CD8-positive, alpha-beta memory T cell (primary cell): Measurements from ENCODE around the gene KIF18B. TPM values are rescaled to one million over a fixed set of nuclear protein-coding genes. Genes with fewer than 3 reads are reported as not detected.
A peak's percentile ranks its signal among the peaks of the same experiment; 100 is the strongest.

Source experiments
- CTCF ChIA-PET: fragments of 350-600 bp; sonication (Branson Sonifier 250); formaldehyde crosslinking; loops from one replicate; lab custom pipeline; 2021; ENCODE audit warnings: antibody characterized with exemption; lab: Charles Lee
- POLR2A ChIA-PET: fragments of 350-600 bp; sonication (Branson Sonifier 250); formaldehyde crosslinking; loops from one replicate; lab custom pipeline; 2021; ENCODE audit warnings: antibody characterized with exemption; lab: Charles Lee
- DNase-seq, 5 donors: peaks; one replicate each; pipeline versions ENCODE4 v3.0.0 to v3.0.0-alpha.2; 2020 to 2022; ENCODE audit warnings: mixed read lengths in 1 of 5
- H3K27ac ChIP-seq: one replicate; pipeline ENCODE4 v1.7.0; 2013; ENCODE audit warnings: low read depth, mild to moderate bottlenecking, low read length, moderate library complexity
- H3K27me3 ChIP-seq: 2 replicates; pipeline ENCODE4 v1.7.0; 2013; ENCODE audit warnings: low read length, mild to moderate bottlenecking; ENCODE audit not compliant: insufficient read depth, poor library complexity, severe bottlenecking
- H3K36me3 ChIP-seq: 2 replicates; pipeline ENCODE4 v1.7.0; 2013; ENCODE audit warnings: mild to moderate bottlenecking, low read length, moderate library complexity; ENCODE audit not compliant: insufficient read depth
- H3K4me1 ChIP-seq: 2 replicates; pipeline ENCODE4 v1.7.0; 2013; ENCODE audit warnings: mild to moderate bottlenecking, low read length, moderate library complexity; ENCODE audit not compliant: insufficient read depth
- H3K4me3 ChIP-seq: 2 replicates; pipeline ENCODE4 v1.7.0; 2013; ENCODE audit warnings: mild to moderate bottlenecking, low read length
- H3K9me3 ChIP-seq: 2 replicates; pipeline ENCODE4 v1.7.0; 2013; ENCODE audit warnings: mild to moderate bottlenecking, low read length
- H3K27ac Mint-ChIP-seq, 8 donors: one replicate each; pipeline ENCODE4 v1.8.0; 2020 to 2021; ENCODE audit warnings: mixed read lengths in 8 of 8, mild to moderate bottlenecking in 6 of 8, inconsistent platforms in 3 of 8, moderate library complexity in 3 of 8
- H3K27me3 Mint-ChIP-seq, 2 donors: one replicate each; pipeline ENCODE4 v1.8.0; 2020 to 2021; ENCODE audit warnings: mixed read lengths in 2 of 2, mild to moderate bottlenecking in 1 of 2, moderate library complexity in 1 of 2
- H3K36me3 Mint-ChIP-seq, 3 donors: one replicate each; pipeline ENCODE4 v1.8.0; 2020 to 2021; ENCODE audit warnings: mixed read lengths in 3 of 3, inconsistent platforms in 1 of 3, mild to moderate bottlenecking in 1 of 3
- H3K4me1 Mint-ChIP-seq, 3 donors: one replicate each; pipeline ENCODE4 v1.8.0; 2020 to 2021; ENCODE audit warnings: mixed read lengths in 3 of 3, inconsistent platforms in 1 of 3, mild to moderate bottlenecking in 1 of 3
- H3K4me3 Mint-ChIP-seq, 7 donors: one replicate each; pipeline ENCODE4 v1.8.0; 2020 to 2021; ENCODE audit warnings: mixed read lengths in 7 of 7, mild to moderate bottlenecking in 6 of 7, moderate library complexity in 4 of 7, inconsistent platforms in 2 of 7
- H3K9me3 Mint-ChIP-seq, 5 donors: one replicate each; pipeline ENCODE4 v1.8.0; 2020 to 2022; ENCODE audit warnings: mixed read lengths in 5 of 5, mild to moderate bottlenecking in 3 of 5, moderate library complexity in 2 of 5, inconsistent platforms in 1 of 5
- polyA plus RNA-seq: library from polyadenylated mRNA; unstranded; fragments of 300-500 nt; fragmentation: Illumina TruSeq; gene quantifications from one replicate; pipeline ENCODE4 v1.2.3, GENCODE V29; 2021
- total RNA-seq, 2 experiments: library from RNA; stranded (reverse); gene quantifications; one replicate each; pipeline ENCODE4 v1.2.3, GENCODE V29; 2021

Gene KIF18B
- total and polyA plus RNA-seq, 3 experiments from 2014 or later = 0.10 to 28.3 (median 27.1) TPM

DNA sequence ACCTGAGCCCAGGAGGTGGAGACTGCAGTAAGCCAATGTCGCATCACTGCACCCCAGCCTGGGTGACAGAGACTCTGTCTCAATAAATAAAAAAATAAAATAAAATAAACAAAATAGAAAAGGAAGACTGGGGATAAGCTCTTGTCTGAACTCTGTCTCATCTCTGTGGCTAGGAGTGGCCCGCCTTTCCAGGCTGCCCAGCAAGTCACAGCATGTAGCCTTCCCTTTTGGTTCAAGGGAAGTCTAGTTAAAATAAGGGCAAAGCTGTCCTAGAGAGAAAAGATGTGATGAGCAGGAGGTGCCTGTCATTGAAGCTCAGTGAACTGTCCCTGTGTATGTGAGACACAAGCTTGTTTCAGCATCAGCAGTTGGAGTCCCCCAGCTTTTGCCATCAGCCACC, 29.6 kb downstream of the KIF18B start:
- no peaks in the 10 kb centered on the region for H3K36me3 Mint-ChIP-seq
- Histone ChIP-seq H3K36me3 (no peaks in the 10 kb centered on the region), H3K27ac (no peak overlapping the region), H3K4me1 (no peaks in the 10 kb centered on the region), H3K4me3 (no peak overlapping the region), H3K9me3 (no peaks in the 10 kb centered on the region), H3K27me3 (no peaks in the 10 kb centered on the region)
- DNase-seq = no peak
- CTCF ChIA-PET = interaction anchor here (0.7 to 1.8 kb wide), 3 partner anchors 102 to 280 kb away, joined by 3 to 4 read pairs (median 3); no protein-coding TSS in a partner anchor
- no peak overlapping the region for H3K27ac Mint-ChIP-seq
- peaks cover 6 to 29% of the 10 kb centered on the region in 2 donors for H3K27me3 Mint-ChIP-seq
- no peak overlapping the region for H3K4me3 Mint-ChIP-seq
- POLR2A ChIA-PET = no interaction called here
- H3K9me3 Mint-ChIP-seq = no peaks in the 10 kb centered on the region
- peaks cover 0 to 5% (median 5%) of the 10 kb centered on the region in 3 donors for H3K4me1 Mint-ChIP-seq

GRCh38 chr17:44917456-44917855, 30.1 kb downstream of the KIF18B start:
- Mint-ChIP-seq H3K27me3 (peaks cover 11 to 28% of the 10 kb centered on the region in 2 donors), H3K4me3 (no peak overlapping the region), H3K27ac (no peak overlapping the region), H3K9me3 (no peaks in the 10 kb centered on the region), H3K4me1 (peaks cover 0 to 5% (median 5%) of the 10 kb centered on the region in 3 donors), H3K36me3 (peaks cover 0 to 1% (median 0%) of the 10 kb centered on the region in 3 donors)
- H3K4me1 ChIP-seq = no peaks in the 10 kb centered on the region
- H3K27me3 ChIP-seq = no peaks in the 10 kb centered on the region
- H3K9me3 ChIP-seq = no peaks in the 10 kb centered on the region
- no peak for DNase-seq
- no peak overlapping the region for H3K27ac ChIP-seq
- no peak overlapping the region for H3K4me3 ChIP-seq
- H3K36me3 ChIP-seq = no peaks in the 10 kb centered on the region
- CTCF ChIA-PET = interaction anchor here (0.7 to 1.8 kb wide), 2 partner anchors 102 to 104 kb away, joined by 3 to 4 read pairs; no protein-coding TSS in a partner anchor
- POLR2A ChIA-PET = no interaction called here

DNA sequence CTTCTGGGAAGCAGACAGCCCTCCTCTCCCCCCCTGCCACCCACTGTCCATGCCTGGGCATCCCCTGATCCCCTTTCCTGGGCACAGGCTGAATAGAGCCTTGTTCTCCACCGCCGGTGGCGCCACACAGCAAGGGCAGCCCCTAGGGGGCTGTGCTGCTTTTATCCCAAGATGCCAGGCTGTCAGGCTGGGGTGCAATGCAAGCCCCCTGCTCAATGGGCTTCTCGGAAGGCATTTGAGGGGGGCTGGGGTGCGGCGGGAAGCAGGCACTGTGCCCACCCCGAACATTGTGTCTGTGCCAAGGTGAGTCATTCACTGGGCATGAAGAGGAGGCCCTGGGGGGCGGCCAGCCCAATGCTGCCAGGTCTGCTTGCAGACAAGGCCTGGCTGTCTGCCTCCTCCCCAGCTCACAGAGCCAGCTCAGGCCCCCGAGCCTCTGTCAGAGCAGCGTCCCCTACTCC, 30.8 kb downstream of the KIF18B start:
- H3K27ac ChIP-seq = no peak overlapping the region
- Mint-ChIP-seq H3K4me1 (peaks cover 0 to 5% (median 5%) of the 10 kb centered on the region in 3 donors), H3K9me3 (no peaks in the 10 kb centered on the region), H3K27me3 (peaks cover 13 to 29% of the 10 kb centered on the region in 2 donors), H3K27ac (no peak overlapping the region), H3K36me3 (peaks cover 0 to 2% (median 0%) of the 10 kb centered on the region in 3 donors), H3K4me3 (no peak overlapping the region)
- ChIA-PET CTCF (interaction anchor here (1.8 kb wide), 1 partner anchor 104 kb away, joined by 4 read pairs; no protein-coding TSS in a partner anchor), POLR2A (no interaction called here)
- no peak overlapping the region for H3K4me3 ChIP-seq
- no peaks in the 10 kb centered on the region for H3K36me3 ChIP-seq
- H3K9me3 ChIP-seq = no peaks in the 10 kb centered on the region
- no peaks in the 10 kb centered on the region for H3K4me1 ChIP-seq
- DNase-seq = no peak
- no peaks in the 10 kb centered on the region for H3K27me3 ChIP-seq

- POLR2A ChIA-PET = no interaction called here
- no peaks in the 10 kb centered on the region for H3K27me3 ChIP-seq
- DNase-seq = no peak
- no peaks in the 10 kb centered on the region for H3K4me1 ChIP-seq
- H3K4me3 ChIP-seq = no peak overlapping the region
- no peaks in the 10 kb centered on the region for H3K36me3 ChIP-seq
- no peak overlapping the region for H3K27ac ChIP-seq
- H3K4me1 Mint-ChIP-seq = peaks cover 0 to 5% (median 5%) of the 10 kb centered on the region in 3 donors
- H3K27me3 Mint-ChIP-seq = peaks cover 14 to 27% of the 10 kb centered on the region in 2 donors
- H3K36me3 Mint-ChIP-seq = peaks cover 0 to 2% (median 0%) of the 10 kb centered on the region in 3 donors
- no peaks in the 10 kb centered on the region for H3K9me3 ChIP-seq
- peak overlapping the region in 1 of 8 donors; percentile 77 for H3K27ac Mint-ChIP-seq
- no peak overlapping the region for H3K4me3 Mint-ChIP-seq
- CTCF ChIA-PET = interaction anchor here (1.8 kb wide), 1 partner anchor 105 kb away, joined by 4 read pairs; no protein-coding TSS in a partner anchor
- H3K9me3 Mint-ChIP-seq = no peaks in the 10 kb centered on the region
Observed at GRCh38 chr17:44915862-44916780, 31.5 kb downstream of the KIF18B start.

DNA sequence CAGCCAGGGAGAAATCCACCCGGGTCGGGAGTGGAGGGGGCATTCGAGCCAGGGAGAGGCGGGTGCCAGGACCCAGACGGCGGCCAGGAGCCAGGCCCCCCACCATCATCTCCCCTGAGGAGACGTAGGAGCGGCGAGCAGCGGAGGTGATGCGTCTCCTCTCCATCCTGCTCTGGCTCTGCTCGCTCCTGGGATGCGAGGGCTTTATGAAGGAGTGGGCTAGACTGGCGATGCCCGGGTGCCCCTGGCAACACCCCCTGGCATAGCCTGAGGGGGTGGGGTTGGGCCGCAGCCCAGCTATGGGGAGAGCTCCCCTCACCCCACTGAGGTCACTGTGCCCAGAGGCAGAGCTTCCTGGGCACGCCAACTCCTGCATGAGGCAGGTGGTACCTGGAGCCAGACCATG, 32.2 kb downstream of the KIF18B start, which contains the start of gene GFAP:
Gene GFAP (minus strand): TSS at position 180 of the 406 bp plus-strand sequence. CDS start 14 bp downstream, at position 166.
- DNase-seq = no peak
- H3K9me3 Mint-ChIP-seq = no peaks in the 10 kb centered on the region
- peaks cover 18 to 28% of the 10 kb centered on the region in 2 donors for H3K27me3 Mint-ChIP-seq
- H3K4me1 Mint-ChIP-seq = peaks cover 0 to 8% (median 5%) of the 10 kb centered on the region in 3 donors
- H3K4me3 ChIP-seq = no peak within 1 kb of the TSS
- H3K27ac Mint-ChIP-seq = peak within 1 kb of the TSS in 1 of 8 donors; percentile 77
- H3K27ac ChIP-seq = no peak within 1 kb of the TSS
- H3K36me3 Mint-ChIP-seq = peaks cover 0 to 2% (median 0%) of the 10 kb centered on the region in 3 donors
- ChIA-PET POLR2A (no interaction called here), CTCF (no interaction called here)
- peak within 1 kb of the TSS in 1 of 7 donors; percentile 51 for H3K4me3 Mint-ChIP-seq
- H3K4me1 ChIP-seq = no peaks in the 10 kb centered on the region
- no peaks in the 10 kb centered on the region for H3K36me3 ChIP-seq
- no peaks in the 10 kb centered on the region for H3K27me3 ChIP-seq
- H3K9me3 ChIP-seq = no peaks in the 10 kb centered on the region

DNA sequence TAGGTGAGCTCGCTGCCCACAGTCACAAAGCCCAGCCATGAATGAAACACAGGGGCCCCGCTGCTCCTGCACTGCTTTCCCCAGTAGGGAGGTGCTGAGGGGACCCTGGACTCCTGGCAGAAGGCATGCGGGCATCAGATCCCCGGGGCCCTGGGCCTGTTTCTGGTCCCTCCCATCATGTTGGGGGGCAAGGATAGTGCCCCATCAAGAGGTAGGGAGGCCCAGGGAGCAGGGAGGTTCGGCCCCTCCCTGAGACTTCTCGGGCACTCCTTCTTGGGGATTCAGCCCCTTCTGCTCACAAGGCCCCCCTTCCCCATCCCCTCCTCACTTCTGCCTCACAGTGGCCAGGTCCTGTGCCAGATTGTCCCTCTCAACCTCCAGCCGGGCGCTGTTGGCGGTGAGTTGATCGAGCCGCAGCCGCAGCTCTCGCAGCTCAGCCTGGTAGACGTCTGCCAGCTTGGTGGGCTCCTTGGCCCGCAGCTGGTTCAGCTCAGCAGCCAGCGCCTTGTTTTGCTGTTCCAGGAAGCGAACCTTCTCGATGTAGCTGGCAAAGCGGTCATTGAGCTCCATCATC, 32.8 kb downstream of the KIF18B start:
- DNase-seq = no peak
- ChIA-PET CTCF (no interaction called here), POLR2A (no interaction called here)
- H3K36me3 ChIP-seq = no peaks in the 10 kb centered on the region
- H3K9me3 ChIP-seq = no peaks in the 10 kb centered on the region
- H3K27me3 ChIP-seq = no peaks in the 10 kb centered on the region
- Mint-ChIP-seq H3K27me3 (peaks cover 18 to 28% of the 10 kb centered on the region in 2 donors), H3K4me3 (peak overlapping the region in 1 of 7 donors; percentile 51), H3K27ac (no peak overlapping the region), H3K9me3 (no peaks in the 10 kb centered on the region), H3K36me3 (peaks cover 0 to 2% (median 0%) of the 10 kb centered on the region in 3 donors), H3K4me1 (peaks cover 0 to 8% (median 5%) of the 10 kb centered on the region in 3 donors)
- no peak overlapping the region for H3K27ac ChIP-seq
- no peak overlapping the region for H3K4me3 ChIP-seq
- H3K4me1 ChIP-seq = no peaks in the 10 kb centered on the region

DNA sequence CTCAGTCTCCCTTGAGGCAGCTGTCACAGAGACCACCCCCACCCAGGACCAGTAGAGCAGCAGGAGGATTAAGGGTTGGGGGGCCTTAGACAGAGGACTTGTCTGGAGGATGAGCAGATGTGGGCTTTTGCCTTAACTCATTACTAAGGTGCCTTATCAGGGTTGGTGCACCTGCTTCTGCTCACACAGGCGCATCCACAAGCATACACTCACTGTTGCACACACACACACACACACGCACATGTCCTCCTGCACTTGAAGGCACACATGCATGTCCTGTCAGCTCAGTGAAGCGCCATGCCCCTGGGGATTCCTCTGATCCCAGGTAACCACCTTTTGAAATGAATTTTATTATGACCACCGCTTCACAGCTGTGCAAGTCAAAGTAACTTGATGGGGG, 33.4 kb downstream of the KIF18B start:
- no peak for DNase-seq
- H3K4me1 Mint-ChIP-seq = peaks cover 0 to 8% (median 5%) of the 10 kb centered on the region in 3 donors
- Histone ChIP-seq H3K36me3 (no peaks in the 10 kb centered on the region), H3K27me3 (no peaks in the 10 kb centered on the region), H3K9me3 (no peaks in the 10 kb centered on the region), H3K4me1 (no peaks in the 10 kb centered on the region), H3K4me3 (no peak overlapping the region), H3K27ac (no peak overlapping the region)
- peaks cover 18 to 28% of the 10 kb centered on the region in 2 donors for H3K27me3 Mint-ChIP-seq
- no peak overlapping the region for H3K4me3 Mint-ChIP-seq
- H3K27ac Mint-ChIP-seq = no peak overlapping the region
- CTCF ChIA-PET = no interaction called here
- POLR2A ChIA-PET = no interaction called here
- no peaks in the 10 kb centered on the region for H3K9me3 Mint-ChIP-seq
- peaks cover 0 to 2% (median 0%) of the 10 kb centered on the region in 3 donors for H3K36me3 Mint-ChIP-seq
